HepG2 (cell line): ENCODE data around the gene SMARCAD1. TPM values are rescaled to one million over a fixed set of nuclear protein-coding genes. Genes with fewer than 3 reads are reported as not detected.

ENCODE experiments used
- ATAC-seq: fragments of 200-7000 bp; cut with Tn5 transposase; 3 replicates; pipeline ENCODE4 v1.9.1; 2020; ENCODE audit warnings: mild to moderate bottlenecking, moderate library complexity
- BruUV-seq: library from RNA; stranded (reverse); fragments of 400-500 nt; replicated peaks from 2 replicates; lab custom pipeline; 2021; lab: Mats Ljungman, UMichigan
- CTCF ChIA-PET: fragments of 300-600 bp; formaldehyde crosslinking; extraction: SDS; loops from one replicate; lab custom pipeline; 2021; ENCODE audit warnings: low total read pairs, inconsistent platforms, low intra/inter-chr PET ratio; lab: Yijun Ruan, JAX
- POLR2A ChIA-PET: fragments of 350-600 bp; sonication (Branson Sonifier 250); formaldehyde crosslinking; loops from one replicate; lab custom pipeline; 2020; ENCODE audit warnings: antibody characterized with exemption, inconsistent platforms; lab: Yijun Ruan, JAX
- DNase-seq: peaks from one replicate; pipeline ENCODE4 v3.0.0-alpha.2; 2015; ENCODE audit warnings: low spot score
- FAIRE-seq: peaks from 3 replicates; lab custom pipeline; 2011; peaks lifted over from hg19 to GRCh38; lab: Jason Lieb, UNC
- H2AFZ ChIP-seq: one replicate; pipeline ENCODE4 v1.6.1; 2011; ENCODE audit warnings: low read length, inconsistent platforms
- H3K27ac ChIP-seq: fragments of 300-600 bp; 3 replicates; pipeline ENCODE4 v1.8.0; 2011; ENCODE audit warnings: mixed run types, mild to moderate bottlenecking, mixed read lengths, low read length, inconsistent platforms; ENCODE audit not compliant: insufficient read depth; ENCODE audit errors: extremely low read length
- H3K27me3 ChIP-seq, 2 experiments: fragments of 200-600 bp in 1 of 2; 2 replicates in 1 of 2; 3 replicates in 1 of 2; pipeline versions ENCODE4 v1.6.0 to v1.8.0; 2011; ENCODE audit warnings: low read length in 2 of 2, mild to moderate bottlenecking in 2 of 2, moderate library complexity in 2 of 2, inconsistent platforms in 1 of 2; ENCODE audit not compliant: insufficient read depth in 2 of 2, control insufficient read depth in 1 of 2
- H3K36me3 ChIP-seq, 2 experiments: fragments of 200-600 bp in 1 of 2; replicated peaks in 1 of 2; 2 replicates in 1 of 2; 3 replicates in 1 of 2; pipeline versions ENCODE4 v1.5.1 to v1.8.0; 2011; ENCODE audit warnings: low read length in 2 of 2, inconsistent platforms in 1 of 2; ENCODE audit not compliant: insufficient read depth in 2 of 2, control insufficient read depth in 1 of 2
- H3K4me1 ChIP-seq: 2 replicates; pipeline ENCODE4 v1.5.1; 2012; ENCODE audit warnings: low read length, inconsistent platforms; ENCODE audit not compliant: insufficient read depth
- H3K4me2 ChIP-seq: 2 replicates; pipeline ENCODE4 v1.6.0; 2011; ENCODE audit warnings: low read depth, low read length, inconsistent platforms
- H3K4me3 ChIP-seq, 3 experiments: fragments of 200-600 bp in 1 of 3; sonication (generic), shearing (Covaris generic) in 1 of 3; replicated peaks in 1 of 3; 2 replicates each; pipeline ENCODE4 v1.5.1; 2011 to 2016; ENCODE audit warnings: low read length in 3 of 3, inconsistent platforms in 2 of 3, low read depth in 2 of 3, mild to moderate bottlenecking in 2 of 3, control low read depth in 1 of 3, mixed read lengths in 1 of 3; ENCODE audit not compliant: insufficient read depth in 1 of 3
- H3K79me2 ChIP-seq: one replicate; pipeline ENCODE4 v1.6.1; 2011; ENCODE audit warnings: low read length, inconsistent platforms; ENCODE audit not compliant: insufficient read depth
- H3K9ac ChIP-seq: 2 replicates; pipeline ENCODE4 v1.6.0; 2011; ENCODE audit warnings: mild to moderate bottlenecking, low read depth, low read length, inconsistent platforms; ENCODE audit not compliant: insufficient read depth
- H3K9me3 ChIP-seq: 2 replicates; pipeline ENCODE4 v1.5.1; 2012; ENCODE audit warnings: mild to moderate bottlenecking, low read length
- H4K20me1 ChIP-seq: 2 replicates; pipeline ENCODE4 v1.6.0; 2011; ENCODE audit warnings: inconsistent platforms, mild to moderate bottlenecking, low read length, moderate library complexity; ENCODE audit not compliant: insufficient read depth
- DR1 ChIP-seq: sonication (generic); formaldehyde crosslinking; IDR thresholded peaks from 2 replicates; pipeline ENCODE4 v1.8.0; 2021; ENCODE audit warnings: mild to moderate bottlenecking, missing genetic modification reagents, inconsistent platforms
- FOSL2 ChIP-seq: sonication (generic); formaldehyde crosslinking; IDR thresholded peaks from 2 replicates; pipeline ENCODE4 v1.4.0; 2020; ENCODE audit warnings: missing genetic modification reagents
- GATA4 ChIP-seq: sonication (generic); IDR thresholded peaks from 2 replicates; pipeline ENCODE4 v1.6.1; 2016; ENCODE audit warnings: antibody characterized with exemption, low read depth, borderline replicate concordance
- SIX4 ChIP-seq: sonication (generic); formaldehyde crosslinking; IDR thresholded peaks from 2 replicates; pipeline ENCODE4 v1.4.0; 2020; ENCODE audit warnings: missing genetic modification reagents
- ZBTB49 ChIP-seq: sonication (generic); formaldehyde crosslinking; IDR thresholded peaks from 2 replicates; pipeline ENCODE4 v1.4.0; 2020; ENCODE audit warnings: missing genetic modification reagents, borderline replicate concordance
- ZMAT5 ChIP-seq: sonication (generic); formaldehyde crosslinking; IDR thresholded peaks from 2 replicates; pipeline ENCODE4 v1.5.0; 2020; ENCODE audit warnings: mild to moderate bottlenecking, low read depth, missing genetic modification reagents, borderline replicate concordance
- ZNF333 ChIP-seq: sonication (generic); formaldehyde crosslinking; IDR thresholded peaks from 2 replicates; pipeline ENCODE4 v1.4.0; 2020; ENCODE audit warnings: mild to moderate bottlenecking, missing genetic modification reagents, borderline replicate concordance
- ZNF550 ChIP-seq: sonication (generic); formaldehyde crosslinking; IDR thresholded peaks from 2 replicates; pipeline ENCODE4 v1.4.0; 2020; ENCODE audit warnings: mild to moderate bottlenecking, missing genetic modification reagents, borderline replicate concordance
- ZNF569 ChIP-seq: sonication (generic); formaldehyde crosslinking; IDR thresholded peaks from 2 replicates; pipeline ENCODE4 v1.5.0; 2020; ENCODE audit warnings: mild to moderate bottlenecking, missing genetic modification reagents, moderate library complexity, borderline replicate concordance
- ZNF891 ChIP-seq: sonication (generic); formaldehyde crosslinking; IDR thresholded peaks from 2 replicates; pipeline ENCODE4 v1.5.0; 2020; ENCODE audit warnings: mild to moderate bottlenecking, missing genetic modification reagents
- WGBS: methylation state at CpG from one replicate; pipeline ENCODE4 v1.1.6; 2017; ENCODE audit warnings: low lambda C conversion rate; 5-methylcytosine and 5-hydroxymethylcytosine counted together
- in situ Hi-C: cut with HindIII; loops from 2 replicates; pipeline ENCODE4 v1.10.0; 2017; ENCODE audit warnings: low pct_unique_long_range_greater_than_20kb; ENCODE audit not compliant: extremely low pct_ligation_motif_present
- intact Hi-C: fragments of 100-400 bp; cut with micrococcal nuclease; formaldehyde crosslinking; loops from one replicate; pipeline ENCODE4 v1.10.0; 2022; ENCODE audit not compliant: unreplicated experiment
- polyA plus RNA-seq, 8 experiments: library from polyadenylated mRNA; depleted of rRNA in 3 of 8; stranded (reverse) in 7 of 8; unstranded in 1 of 8; fragments of >200 nt; fragmentation: Illumina TruSeq in 4 of 8; extraction: Trizol in 4 of 8; gene quantifications; 2 replicates each; pipeline versions ENCODE4 v1.2.1 to v1.2.3, GENCODE V29; 2011 to 2016; ENCODE audit warnings: low read depth in 4 of 8, missing spikeins in 1 of 8, mixed read lengths in 1 of 8; ENCODE audit not compliant: insufficient read depth in 1 of 8
- total RNA-seq, 5 experiments: library from RNA; depleted of rRNA; stranded (reverse); fragments of >200 nt; fragmentation: Illumina TruSeq; extraction: Trizol; gene quantifications; 2 replicates each; pipeline ENCODE4 v1.2.3, GENCODE V29; 2016; ENCODE audit warnings: low read depth in 1 of 5

Gene SMARCAD1
- total and polyA plus RNA-seq, 2 of the 13 experiments (the other 11 are each of a cell fraction or from before 2014, with no cell fraction given): 18.2 to 35.9 TPM

GRCh38 chr4:94271248-94271647, 63.6 kb downstream of the SMARCAD1 start:
- Histone ChIP-seq H3K27ac (no peak overlapping the region), H4K20me1 (no peaks in the 10 kb centered on the region), H3K27me3 (no peaks in the 10 kb centered on the region), H3K36me3 (peaks cover 5 to 26% of the 10 kb centered on the region in 2 experiments), H3K9me3 (no peaks in the 10 kb centered on the region), H3K4me3 (no peak overlapping the region), H3K4me1 (no peaks in the 10 kb centered on the region), H3K9ac (no peak overlapping the region), H3K79me2 (no peaks in the 10 kb centered on the region), H2AFZ (no peak overlapping the region), H3K4me2 (no peak overlapping the region)
- FAIRE-seq (no peak), ATAC-seq (no peak), DNase-seq (no peak)
- no TSS peak for BruUV-seq
- ChIA-PET CTCF (no interaction called here), POLR2A (no interaction called here)
- intact Hi-C loops (no loop called here), in situ Hi-C loops (loop anchor here (25.0 kb wide), 1 partner anchor 484 kb away; no protein-coding TSS in a partner anchor)
- 78% methylated on average over 2 of the region's 2 CpGs for WGBS
- TF ChIP-seq ZNF891 (CRISPR knock-in tag) (no peak), ZMAT5 (CRISPR knock-in tag) (no peak), ZNF550 (CRISPR knock-in tag) (no peak), ZBTB49 (CRISPR knock-in tag) (no peak), GATA4 (no peak), ZNF569 (CRISPR knock-in tag) (no peak), SIX4 (CRISPR knock-in tag) (no peak), DR1 (CRISPR knock-in tag) (no peak), ZNF333 (no peak), FOSL2 (CRISPR knock-in tag) (no peak)
- TF ChIP-seq, all 625 proteins: peak for 0
